Hippocampal formation (tissue), 2 donors: ENCODE data around the gene SIT1.

Experiments
- DNase-seq, 2 donors: peaks; one replicate each; lab custom pipeline; 2025; lab: John Stamatoyannopoulos, UW

Gene SIT1, protein sequence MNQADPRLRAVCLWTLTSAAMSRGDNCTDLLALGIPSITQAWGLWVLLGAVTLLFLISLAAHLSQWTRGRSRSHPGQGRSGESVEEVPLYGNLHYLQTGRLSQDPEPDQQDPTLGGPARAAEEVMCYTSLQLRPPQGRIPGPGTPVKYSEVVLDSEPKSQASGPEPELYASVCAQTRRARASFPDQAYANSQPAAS

DNA sequence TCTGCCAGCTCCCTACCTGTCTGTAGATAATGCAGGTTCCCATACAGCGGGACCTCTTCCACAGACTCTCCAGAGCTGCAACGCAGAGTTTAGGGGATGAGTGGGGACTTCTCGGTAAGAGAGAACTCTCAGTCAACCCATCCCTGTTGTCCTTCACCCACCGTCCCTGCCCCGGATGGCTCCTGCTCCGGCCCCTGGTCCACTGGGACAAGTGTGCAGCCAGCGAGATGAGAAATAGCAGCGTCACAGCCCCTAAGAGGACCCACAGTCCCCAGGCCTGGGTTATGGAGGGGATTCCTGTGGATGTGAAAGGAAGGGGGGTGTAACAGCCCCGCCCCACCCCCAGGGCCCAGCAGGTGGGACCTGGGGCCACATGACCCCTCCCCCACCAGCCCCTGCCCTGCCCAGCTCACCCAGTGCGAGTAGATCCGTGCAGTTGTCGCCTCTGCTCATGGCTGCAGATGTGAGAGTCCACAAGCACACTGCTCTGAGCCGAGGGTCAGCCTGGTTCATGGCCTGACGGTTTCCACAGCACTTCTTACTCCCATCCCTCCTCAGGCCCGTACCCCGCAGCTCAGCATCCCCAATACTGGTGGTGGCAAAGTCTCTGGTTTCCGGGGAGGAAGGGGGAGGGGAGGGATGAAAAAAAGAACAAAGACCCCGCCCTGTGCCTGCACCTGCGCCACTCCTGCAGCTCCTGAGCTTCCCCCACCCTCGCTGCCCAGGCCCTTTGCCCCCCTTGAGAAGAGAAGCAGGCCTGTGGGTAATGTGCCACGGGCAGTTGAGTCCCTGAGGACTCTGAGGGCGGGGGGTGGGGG, at the start of gene SIT1:
TSS of gene SIT1 (minus strand) at position 591 of the 818 bp plus-strand sequence. CDS start at position 513, 78 bp downstream.
- no peak for DNase-seq

DNA sequence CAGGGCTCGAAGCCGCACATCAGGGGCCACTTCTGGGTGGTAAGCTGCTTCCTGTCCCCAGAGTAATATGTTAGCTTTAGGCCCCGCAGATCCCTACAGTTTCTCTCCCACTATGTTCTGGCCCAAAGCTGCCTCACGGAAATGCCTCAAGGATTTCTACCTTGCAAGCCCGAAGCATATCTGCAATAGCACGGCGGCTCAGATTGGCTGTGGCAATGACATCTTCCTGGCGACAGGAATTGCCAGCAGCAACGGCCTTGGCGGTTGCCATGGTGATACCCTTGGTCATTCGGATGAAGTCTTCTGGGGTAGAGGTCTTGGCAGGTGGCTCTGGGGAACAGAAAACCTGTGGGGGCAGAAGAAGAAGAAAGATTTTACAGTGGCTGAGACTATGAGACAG, 49.3 kb upstream of the SIT1 start:
- DNase-seq = no peak

GRCh38 chr9:35698231-35698630, 47.5 kb upstream of the SIT1 start:
- no peak for DNase-seq

DNA sequence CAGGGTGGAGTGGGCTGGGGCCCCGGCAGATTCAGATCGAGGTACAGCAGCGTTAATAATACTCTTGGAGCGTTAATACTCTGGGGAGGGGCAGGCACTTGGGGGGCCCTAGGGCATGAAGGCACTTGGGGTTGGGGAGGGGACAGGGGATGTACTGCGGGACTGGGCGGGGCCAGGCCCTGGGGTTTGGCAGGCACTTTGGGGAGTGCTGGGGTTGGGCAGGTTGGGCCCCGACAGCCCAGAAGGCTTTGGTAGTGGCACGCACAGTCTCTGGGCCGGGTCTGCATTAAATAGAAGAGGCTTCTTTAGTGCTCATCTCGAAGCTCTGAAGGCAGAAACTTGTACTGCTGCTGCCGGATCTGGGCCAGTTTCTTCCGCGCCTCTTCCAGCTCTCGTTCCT, 46.8 kb upstream of the SIT1 start:
- DNase-seq = no peak

DNA sequence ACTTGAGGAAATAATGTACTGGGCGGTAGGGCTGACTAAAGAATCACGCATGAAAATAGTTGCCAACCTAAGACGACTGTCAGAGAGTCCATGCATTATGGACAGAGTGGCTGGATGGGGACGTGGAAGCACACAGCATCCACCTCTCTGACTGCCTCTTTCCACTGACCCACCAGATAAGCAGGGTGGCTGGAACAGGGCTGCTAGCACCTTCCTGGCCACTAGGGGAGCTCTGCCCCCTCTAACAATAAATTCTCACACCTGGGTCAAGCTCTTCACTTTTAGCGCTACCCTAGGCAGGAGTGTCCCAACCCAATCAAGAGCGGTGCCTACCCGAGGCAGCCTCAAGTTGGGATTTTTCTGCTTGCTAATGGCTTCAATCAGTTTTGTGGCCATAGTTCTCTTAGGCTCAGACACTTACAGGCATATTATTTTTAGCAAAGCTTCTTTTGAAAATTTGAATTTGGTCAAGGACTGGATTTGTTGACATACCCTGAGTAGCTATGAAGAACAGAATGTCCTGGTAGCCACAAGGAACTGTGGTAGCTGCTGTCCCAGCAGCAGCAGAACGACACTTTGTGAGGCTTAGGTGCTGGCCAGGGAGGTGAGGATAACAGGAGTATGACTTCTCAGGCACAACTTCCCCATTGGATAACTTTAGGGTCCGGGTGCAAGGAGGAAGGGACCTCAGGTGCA, 45.9 kb upstream of the SIT1 start:
- DNase-seq = no peak

- DNase-seq = no peak
Measured at GRCh38 chr9:35695943-35696401, 45.2 kb upstream of the SIT1 start.

GRCh38 chr9:35691757-35692301, 41.1 kb upstream of the SIT1 start:
- no peak for DNase-seq

DNA sequence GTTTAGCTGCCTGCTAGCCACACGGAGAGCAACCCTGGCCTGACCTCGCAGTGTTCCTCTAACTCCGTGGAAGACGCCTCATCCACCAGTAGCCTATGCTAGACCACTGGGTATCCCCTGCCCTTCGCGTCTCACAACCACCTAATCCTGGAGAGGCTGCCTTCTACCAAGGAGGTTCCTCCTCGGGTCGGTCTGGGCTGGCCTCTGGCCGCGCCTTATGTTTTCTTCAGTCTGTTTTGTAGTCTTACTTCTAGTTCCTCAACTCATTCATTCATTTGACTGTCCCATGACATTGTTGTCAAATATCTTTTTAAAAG, 40.6 kb upstream of the SIT1 start:
- DNase-seq = no peak

- peak; percentile 17 to 35 for DNase-seq
Measured at GRCh38 chr9:35690614-35691333, 40.0 kb upstream of the SIT1 start.

DNA sequence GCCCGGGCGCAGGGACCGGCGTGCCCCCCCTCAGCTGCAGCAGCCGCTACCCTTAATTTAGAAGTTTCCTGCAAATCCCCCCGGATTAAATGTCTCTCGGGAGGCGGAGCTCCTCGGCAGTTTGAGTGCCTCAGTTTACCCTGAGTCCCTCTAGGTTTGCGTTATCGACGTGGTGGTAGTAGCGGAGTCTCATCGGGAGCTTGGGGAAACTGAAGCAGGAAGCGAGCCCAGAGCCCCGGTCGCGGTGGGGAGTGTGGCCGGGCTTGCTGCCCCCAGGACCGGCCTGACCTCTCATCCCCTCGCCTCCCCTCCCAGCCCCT, 39.5 kb upstream of the SIT1 start:
- DNase-seq = no peak

- no peak for DNase-seq
Measured at GRCh38 chr9:35689542-35690293, 39.0 kb upstream of the SIT1 start, which contains the start of gene TPM2. TPM2 (minus strand) TSS chr9:35689925; CDS start chr9:35689817, 108 bp downstream.

- no peak for DNase-seq
Measured at GRCh38 chr9:35688558-35689541, 38.1 kb upstream of the SIT1 start.

DNA sequence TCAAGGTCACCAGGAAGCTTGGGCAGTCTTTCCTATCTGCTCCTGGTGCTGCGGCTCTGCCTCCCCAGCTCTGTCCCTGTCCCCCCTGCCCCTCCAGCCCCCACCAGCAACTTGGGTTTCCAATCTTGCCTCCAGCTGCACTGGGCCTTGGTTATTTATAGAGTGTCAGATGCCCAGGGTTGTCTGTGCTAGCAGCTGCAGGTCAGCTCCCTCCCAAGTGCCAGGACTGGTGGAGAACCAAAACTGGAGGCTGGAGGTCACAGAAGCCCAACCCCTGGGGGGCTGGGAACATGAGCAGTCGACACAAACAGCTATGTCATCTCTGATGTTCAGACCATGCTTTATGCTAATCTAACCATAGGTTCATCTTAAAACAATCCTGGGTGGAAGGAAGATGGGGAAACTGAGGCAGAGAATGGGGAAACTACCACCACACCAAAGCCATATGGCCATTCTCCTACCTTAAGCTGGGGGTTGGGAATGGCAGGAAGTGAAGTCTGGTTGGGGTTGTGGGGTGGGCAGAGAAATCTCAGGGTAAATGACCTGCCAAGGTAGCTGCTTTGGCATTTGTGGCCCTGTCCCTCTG, 37.3 kb upstream of the SIT1 start:
- no peak for DNase-seq

DNA sequence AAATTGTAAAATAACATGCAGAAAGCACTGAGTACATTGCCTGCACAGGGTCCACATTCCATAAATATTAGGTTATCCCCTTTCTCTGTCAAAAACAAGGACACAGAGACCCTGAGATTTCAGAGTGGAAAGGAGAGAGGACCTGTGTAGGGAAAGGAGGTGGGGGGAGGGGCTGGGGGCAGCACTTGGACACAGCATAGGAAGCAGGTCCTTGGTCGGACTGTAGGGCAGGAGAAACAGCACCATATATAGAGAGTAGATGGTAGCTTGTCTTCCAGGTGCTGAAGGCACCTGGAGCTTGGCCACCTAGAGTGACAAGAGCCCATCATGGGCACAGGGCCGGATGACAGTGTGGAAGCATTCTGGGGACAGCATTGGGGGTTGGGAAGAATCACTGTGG, 36.6 kb upstream of the SIT1 start:
- DNase-seq = no peak

DNA sequence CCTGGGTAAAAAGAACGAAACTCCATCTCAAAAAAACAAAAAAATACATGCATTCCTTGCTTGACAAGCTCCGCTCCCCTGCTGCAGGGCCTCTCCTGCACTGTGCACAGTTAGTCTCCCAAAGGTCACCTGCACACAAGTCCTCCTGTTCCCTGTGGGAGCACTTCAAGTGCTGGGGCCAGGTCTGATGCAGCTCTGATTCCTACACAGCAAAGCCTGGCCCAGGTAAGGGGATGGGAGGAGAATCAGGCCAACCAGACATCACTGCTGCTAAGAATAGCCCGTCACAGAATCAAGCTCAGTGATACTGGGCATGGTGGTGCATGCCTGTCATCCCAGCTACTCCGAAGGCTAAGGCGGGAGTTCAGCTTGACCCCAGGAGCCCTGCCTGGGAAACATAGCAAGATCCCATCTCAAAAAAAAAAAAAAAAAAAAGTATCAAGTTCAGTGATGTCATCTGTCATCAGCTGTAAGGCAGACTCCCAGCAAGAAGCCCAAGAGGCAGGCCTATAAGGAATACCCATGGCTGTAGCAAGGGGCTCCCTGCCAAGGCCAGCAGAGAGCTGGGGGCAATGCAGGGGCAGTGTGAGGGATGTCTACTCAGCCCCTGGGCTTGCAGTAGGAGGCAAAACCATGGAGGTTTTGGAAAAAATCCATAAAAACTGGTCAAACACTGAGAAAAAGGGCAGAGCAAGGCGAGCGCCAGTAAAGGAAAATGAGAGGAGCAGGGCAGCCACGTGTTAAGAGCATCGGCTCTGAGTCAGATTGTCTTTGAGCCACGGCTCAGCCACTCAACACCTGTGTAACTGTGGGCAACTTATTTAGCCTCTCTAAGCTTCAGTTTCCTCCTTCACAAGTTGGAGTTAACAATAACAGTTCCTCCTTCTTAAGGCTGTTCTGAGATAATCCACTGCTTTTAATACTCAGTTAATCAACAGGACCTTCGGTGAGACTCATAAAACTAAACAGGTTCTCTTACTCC, 35.8 kb upstream of the SIT1 start:
- DNase-seq = no peak

- DNase-seq = no peak
Measured at GRCh38 chr9:35685506-35685905, 34.8 kb upstream of the SIT1 start.

GRCh38 chr9:35684921-35685320, 34.2 kb upstream of the SIT1 start:
- no peak for DNase-seq

GRCh38 chr9:35683323-35683722, 32.6 kb upstream of the SIT1 start:
- DNase-seq = no peak
